ENCODE results near the gene BRPF3. TPM values are rescaled to one million over a fixed set of nuclear protein-coding genes. Genes with fewer than 3 reads are reported as not detected.

The BRPF3 gene
- total RNA-seq, 1 experiment from 2014 or later: 43.4 TPM

GRCh38 chr6:36269834-36270705, 73.5 kb downstream of the BRPF3 start, which contains the start of gene PNPLA1:
PNPLA1 (plus strand) TSS chr6:36270060; CDS start chr6:36270460, 400 bp downstream.
- H3K23me2 ChIP-seq (ENCODE audit: insufficient read length, low read depth, low read length, poor library complexity, severe bottlenecking): no peaks in the 10 kb centered on the region
- no peak within 1 kb of the TSS for H2BK120ac ChIP-seq (ENCODE audit: low read depth, low read length, poor library complexity, severe bottlenecking)
- no peak within 1 kb of the TSS for H4K5ac ChIP-seq (ENCODE audit: insufficient read length, low read depth, low read length)
- TF ChIP-seq CTCF (conservative IDR thresholded peaks at IDR 0.05): no peak
- H3K79me2 ChIP-seq (ENCODE audit: insufficient read depth, low read length): no peaks in the 10 kb centered on the region
- Mint-ChIP-seq H3K4me1 (peaks cover 3 to 5% of the 10 kb centered on the region in 2 experiments; a peak in 3 of 4 replicates), H3K27ac (no peak within 1 kb of the TSS), H3K36me3 (ENCODE audit: insufficient read depth in 1 of 3, low read depth in 3 of 3) (no peaks in the 10 kb centered on the region), H3K9me3 (peaks cover 0 to 5% of the 10 kb centered on the region in 2 experiments; a peak in 2 of 5 replicates), H3K4me3 (no peak within 1 kb of the TSS), H3K27me3 (ENCODE audit: low read depth) (peaks cover 10% of the 10 kb centered on the region)
- H2AFZ ChIP-seq (ENCODE audit: low read length): no peak within 1 kb of the TSS
- no peak within 1 kb of the TSS for H2BK15ac ChIP-seq (ENCODE audit: low read depth, low read length)
- H3K4me1 ChIP-seq (ENCODE audit: insufficient read depth, low read length): no peaks in the 10 kb centered on the region
- H3K56ac ChIP-seq (ENCODE audit: insufficient read length, low read depth, low read length): no peak within 1 kb of the TSS
- H2BK12ac ChIP-seq (ENCODE audit: insufficient read length, low read depth, low read length): no peak within 1 kb of the TSS
- no peaks in the 10 kb centered on the region for H3K9me3 ChIP-seq (ENCODE audit: control insufficient read depth, low read depth, low read length)
- H3K14ac ChIP-seq (ENCODE audit: insufficient read depth, low read length): no peak within 1 kb of the TSS
- no peak within 1 kb of the TSS for H3K18ac ChIP-seq (ENCODE audit: insufficient read length, low read depth, low read length)
- no peak within 1 kb of the TSS for H4K8ac ChIP-seq (replicated peaks; ENCODE audit: insufficient read length, low read depth, low read length)
- DNase-seq: peak; percentile 56
- H3K27ac ChIP-seq (ENCODE audit: insufficient read length, low read depth, low read length): no peak within 1 kb of the TSS
- no peak within 1 kb of the TSS for H3K23ac ChIP-seq (ENCODE audit: insufficient read length, low read depth, low read length)
- no peaks in the 10 kb centered on the region; the same call in 1 of the 2 replicates for H3K27me3 ChIP-seq (ENCODE audit: insufficient read depth, low read length)
- no peak within 1 kb of the TSS for H4K91ac ChIP-seq (ENCODE audit: insufficient read length, low read depth, low read length)
- no peak within 1 kb of the TSS for H2BK20ac ChIP-seq (ENCODE audit: low read depth, low read length, poor library complexity, severe bottlenecking)
- no peak within 1 kb of the TSS for H3K4me2 ChIP-seq (ENCODE audit: insufficient read depth, insufficient read length, low read length)
- H3T11ph ChIP-seq (ENCODE audit: low read length): no peak within 1 kb of the TSS
- H3K4ac ChIP-seq (ENCODE audit: low read depth, low read length): no peak within 1 kb of the TSS
- H4K20me1 ChIP-seq (ENCODE audit: control insufficient read depth, insufficient read depth, insufficient read length): no peaks in the 10 kb centered on the region
- no peak within 1 kb of the TSS for H2AK5ac ChIP-seq (ENCODE audit: insufficient read length, low read length)
- H3K9ac ChIP-seq (ENCODE audit: extremely low read depth, insufficient read length, low read length): no peak within 1 kb of the TSS
- WGBS (ENCODE audit: extremely low coverage, insufficient read length, low lambda C conversion rate): no CpG with 5 or more reads among the region's 32 CpGs
- no peaks in the 10 kb centered on the region for H3K79me1 ChIP-seq (ENCODE audit: insufficient read depth, low read depth, low read length, poor library complexity, severe bottlenecking)
- no peak within 1 kb of the TSS for H2BK5ac ChIP-seq (ENCODE audit: insufficient read length, low read length)

All from H9 (cell line).